Nephron (organoid): ENCODE data around the gene GAREM1.
A peak's percentile ranks its signal among the peaks of the same experiment; 100 is the strongest.

Source experiments
- H3K27ac Mint-ChIP-seq, 3 experiments: 2 replicates each; pipeline ENCODE4 v1.8.0; 2020; ENCODE audit warnings: mixed read lengths in 3 of 3, mild to moderate bottlenecking in 2 of 3, moderate library complexity in 1 of 3
- H3K27me3 Mint-ChIP-seq: 2 replicates; pipeline ENCODE4 v1.8.0; 2021; ENCODE audit warnings: low read depth, mild to moderate bottlenecking, moderate library complexity, mixed read lengths
- H3K36me3 Mint-ChIP-seq: 2 replicates; pipeline ENCODE4 v1.8.0; 2020; ENCODE audit warnings: low read depth, mixed read lengths
- H3K4me1 Mint-ChIP-seq: 2 replicates; pipeline ENCODE4 v1.8.0; 2020; ENCODE audit warnings: mixed read lengths
- H3K4me3 Mint-ChIP-seq, 3 experiments: 2 replicates each; pipeline ENCODE4 v1.8.0; 2020; ENCODE audit warnings: mild to moderate bottlenecking in 3 of 3, mixed read lengths in 3 of 3, moderate library complexity in 2 of 3
- H3K9me3 Mint-ChIP-seq: 2 replicates; pipeline ENCODE4 v1.8.0; 2020; ENCODE audit warnings: mixed read lengths
- CTCF ChIP-seq, 3 experiments: fragments of 200-600 bp; sonication (generic); IDR thresholded peaks; one replicate each; pipeline ENCODE4 v1.5.0; 2021; ENCODE audit warnings: antibody characterized with exemption in 3 of 3; ENCODE audit not compliant: unreplicated experiment in 3 of 3

Gene GAREM1

GRCh38 chr18:32468147-32468845 lies 2.4 kb downstream of the GAREM1 start:
- peak overlapping the region; percentile 86 to 98 (median 96) for H3K4me3 Mint-ChIP-seq
- no peak for TF ChIP-seq CTCF (IDR thresholded peaks at IDR 0.05; ENCODE audit: unreplicated experiment in 3 of 3)
- H3K36me3 Mint-ChIP-seq = peaks cover 8% of the 10 kb centered on the region
- H3K4me1 Mint-ChIP-seq = peaks cover 16% of the 10 kb centered on the region
- peak overlapping the region; percentile 12 to 87 (median 46) for H3K27ac Mint-ChIP-seq
- H3K9me3 Mint-ChIP-seq = no peaks in the 10 kb centered on the region
- H3K27me3 Mint-ChIP-seq = peaks cover 8% of the 10 kb centered on the region

- H3K27me3 Mint-ChIP-seq = no peaks in the 10 kb centered on the region
- H3K27ac Mint-ChIP-seq = peak overlapping the region in 2 of 3 experiments; percentile 12 to 36
- H3K9me3 Mint-ChIP-seq = no peaks in the 10 kb centered on the region
- H3K36me3 Mint-ChIP-seq = peaks cover 8% of the 10 kb centered on the region
- no peak for TF ChIP-seq CTCF (IDR thresholded peaks at IDR 0.05; ENCODE audit: unreplicated experiment in 3 of 3)
- H3K4me1 Mint-ChIP-seq = peaks cover 20% of the 10 kb centered on the region
- H3K4me3 Mint-ChIP-seq = no peak overlapping the region
Measured at GRCh38 chr18:32461709-32462272, 8.9 kb downstream of the GAREM1 start.

DNA sequence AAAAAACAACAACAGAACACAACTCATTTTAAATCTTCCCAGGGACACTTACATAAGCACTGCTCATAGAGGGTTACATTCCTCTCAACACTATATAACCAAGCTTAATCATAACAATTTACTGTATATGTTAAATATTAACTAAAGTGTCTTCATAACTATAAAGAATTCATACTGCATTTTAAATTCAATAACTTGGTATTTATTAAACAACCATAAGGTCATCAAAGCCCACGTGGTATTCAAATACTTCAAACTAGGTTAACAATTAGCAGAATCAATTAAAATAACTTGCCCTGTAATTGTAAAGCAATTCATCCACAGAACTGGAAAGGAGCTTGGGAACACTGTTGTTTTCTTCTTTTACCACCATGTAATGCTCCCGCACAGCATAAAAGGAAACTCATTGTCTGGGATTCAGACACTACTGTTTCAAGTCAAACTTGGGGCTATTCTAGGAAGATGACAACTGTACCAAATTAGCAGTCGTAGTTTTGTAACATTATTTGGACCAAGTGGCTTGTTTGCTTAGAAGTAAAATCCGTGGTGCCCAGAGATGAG lies 10.4 kb downstream of the GAREM1 start:
- no peaks in the 10 kb centered on the region for H3K9me3 Mint-ChIP-seq
- no peak for TF ChIP-seq CTCF (IDR thresholded peaks at IDR 0.05; ENCODE audit: unreplicated experiment in 3 of 3)
- peaks cover 5% of the 10 kb centered on the region for H3K36me3 Mint-ChIP-seq
- peaks cover 28% of the 10 kb centered on the region for H3K4me1 Mint-ChIP-seq
- H3K4me3 Mint-ChIP-seq = peak overlapping the region in 2 of 3 experiments; percentile 2 to 22
- peak overlapping the region; percentile 75 to 86 (median 85) for H3K27ac Mint-ChIP-seq
- H3K27me3 Mint-ChIP-seq = no peaks in the 10 kb centered on the region

DNA sequence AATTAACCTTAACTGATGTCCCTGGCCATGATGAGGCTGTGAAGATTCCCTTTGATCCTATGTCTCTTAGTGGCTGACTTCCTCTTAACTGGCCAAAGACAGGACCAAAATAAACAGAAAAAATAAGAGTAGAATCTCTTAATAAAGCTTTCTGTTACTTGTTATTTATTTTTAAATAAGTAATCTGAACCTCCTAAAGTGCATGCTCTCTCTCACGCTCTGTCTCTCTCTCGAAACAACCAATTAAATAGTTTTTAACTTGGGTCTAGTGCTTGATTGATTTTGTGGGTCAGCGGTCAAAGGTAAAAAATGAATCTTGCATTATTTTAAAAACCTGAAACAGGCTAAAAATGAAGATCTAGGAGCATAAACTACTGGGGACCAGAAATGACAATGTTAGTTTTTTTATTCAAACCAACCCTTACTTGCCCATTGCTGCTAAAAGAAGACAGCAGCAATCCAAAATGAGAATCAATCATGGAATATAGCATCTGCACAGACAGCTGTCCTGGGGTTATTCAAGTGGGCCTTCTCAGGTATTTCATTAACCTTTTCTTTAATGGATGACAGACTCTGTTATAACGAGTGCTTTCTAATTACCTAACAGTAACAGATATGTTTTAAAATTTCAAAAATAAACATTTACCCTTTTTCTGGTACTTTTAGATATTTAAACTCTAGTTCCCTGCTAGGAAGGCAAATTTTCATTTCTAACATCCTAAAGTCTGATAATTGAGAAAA lies 11.2 kb downstream of the GAREM1 start:
- peaks cover 2% of the 10 kb centered on the region for H3K36me3 Mint-ChIP-seq
- H3K4me3 Mint-ChIP-seq = peak overlapping the region in 2 of 3 experiments; percentile 4 to 42
- peaks cover 35% of the 10 kb centered on the region for H3K4me1 Mint-ChIP-seq
- H3K27ac Mint-ChIP-seq = peak overlapping the region; percentile 75 to 86 (median 85)
- H3K27me3 Mint-ChIP-seq = no peaks in the 10 kb centered on the region
- H3K9me3 Mint-ChIP-seq = no peaks in the 10 kb centered on the region
- no peak for TF ChIP-seq CTCF (IDR thresholded peaks at IDR 0.05; ENCODE audit: unreplicated experiment in 3 of 3)

DNA sequence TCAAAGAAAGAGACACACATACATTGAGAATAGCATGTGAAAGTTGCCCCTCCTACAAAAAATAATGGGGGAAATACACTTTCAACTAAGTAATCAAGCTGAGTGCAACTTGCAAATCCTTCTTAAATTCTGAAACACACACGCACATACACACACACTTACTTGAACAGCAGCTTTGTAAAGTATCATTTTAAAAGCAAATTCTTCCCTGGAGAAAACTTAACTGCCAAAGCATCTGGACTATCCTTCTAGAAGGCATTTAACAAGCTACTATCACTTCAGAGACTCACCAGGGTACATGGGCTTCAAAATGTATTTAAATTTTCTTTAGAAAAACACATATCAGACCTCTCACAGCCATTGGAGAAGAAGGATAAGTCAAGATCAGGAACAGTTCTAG lies 15.3 kb downstream of the GAREM1 start:
- H3K9me3 Mint-ChIP-seq = no peaks in the 10 kb centered on the region
- TF ChIP-seq CTCF (IDR thresholded peaks at IDR 0.05; ENCODE audit: unreplicated experiment in 3 of 3) = no peak
- peaks cover 46% of the 10 kb centered on the region for H3K4me1 Mint-ChIP-seq
- peak overlapping the region; percentile 26 to 65 (median 38) for H3K27ac Mint-ChIP-seq
- no peaks in the 10 kb centered on the region for H3K27me3 Mint-ChIP-seq
- no peaks in the 10 kb centered on the region for H3K36me3 Mint-ChIP-seq
- no peak overlapping the region for H3K4me3 Mint-ChIP-seq
